ENCODE measurements around the gene SNRPD3.
"Not testable (repeated sequence)": the region's sequence is repeated elsewhere in the genome, so short reads cannot be mapped to it uniquely, and the experiment has no call there.

SNRPD3 gene

GRCh38 chr22:24555165-24556039, at the start of gene SNRPD3:
TSS of gene SNRPD3 (plus strand) at chr22:24555999. CDS start at chr22:24557675, 1,676 bp downstream.
- DNase-seq: peak; percentile 98

- DNase-seq: peak; percentile 86
Measured at GRCh38 chr22:24506802-24507438, 48.9 kb upstream of the SNRPD3 start.

- no peak for DNase-seq
Measured at GRCh38 chr22:24507716-24508115, 48.1 kb upstream of the SNRPD3 start.

- no peak for DNase-seq
Measured at GRCh38 chr22:24510637-24511625, 44.9 kb upstream of the SNRPD3 start.

- DNase-seq: no peak
Measured at GRCh38 chr22:24512043-24512442, 43.8 kb upstream of the SNRPD3 start.

GRCh38 chr22:24513378-24514240, 42.2 kb upstream of the SNRPD3 start:
- no peak for DNase-seq

GRCh38 chr22:24514241-24515026, 41.4 kb upstream of the SNRPD3 start:
- no peak for DNase-seq

GRCh38 chr22:24515027-24515338, 40.8 kb upstream of the SNRPD3 start:
- DNase-seq: no peak

- no peak for DNase-seq
Measured at GRCh38 chr22:24516301-24516737, 39.5 kb upstream of the SNRPD3 start.

GRCh38 chr22:24517446-24517845, 38.4 kb upstream of the SNRPD3 start:
- peak; percentile 25 for DNase-seq

- DNase-seq: no peak
Measured at GRCh38 chr22:24518228-24518627, 37.6 kb upstream of the SNRPD3 start.

- no peak for DNase-seq
Measured at GRCh38 chr22:24518771-24519485, 36.9 kb upstream of the SNRPD3 start.

GRCh38 chr22:24519496-24519895, 36.3 kb upstream of the SNRPD3 start:
- no peak for DNase-seq

- peak; percentile 78 for DNase-seq
Measured at GRCh38 chr22:24521791-24522245, 34.0 kb upstream of the SNRPD3 start.

- no peak for DNase-seq
Measured at GRCh38 chr22:24523873-24524272, 31.9 kb upstream of the SNRPD3 start.

GRCh38 chr22:24525416-24526037, 30.3 kb upstream of the SNRPD3 start:
- DNase-seq: peak; percentile 39

- no peak for DNase-seq
Measured at GRCh38 chr22:24526191-24526590, 29.6 kb upstream of the SNRPD3 start.

GRCh38 chr22:24529898-24530297, 25.9 kb upstream of the SNRPD3 start:
- no peak for DNase-seq

- DNase-seq: not testable (repeated sequence)
Measured at GRCh38 chr22:24530968-24531367, 24.8 kb upstream of the SNRPD3 start.

GRCh38 chr22:24532075-24532474, 23.7 kb upstream of the SNRPD3 start:
- no peak for DNase-seq
